Cardiac muscle cell (in vitro differentiated cells and primary cell): ENCODE measurements around the gene REG1B. TPM values are rescaled to one million over a fixed set of nuclear protein-coding genes. Genes with fewer than 3 reads are reported as not detected.
A peak's percentile ranks its signal among the peaks of the same experiment; 100 is the strongest.
"Not testable (repeated sequence)": the region's sequence is repeated elsewhere in the genome, so short reads cannot be mapped to it uniquely, and the experiment has no call there.

Experiments
- DNase-seq, 2 donors: peaks; one replicate each; pipeline versions ENCODE4 v3.0.0 to v3.0.0-alpha.2; 2010 to 2017; ENCODE audit warnings: low read depth in 1 of 2, low spot score in 1 of 2
- H3K27ac ChIP-seq: fragments of 200-600 bp; sonication (generic); 2 replicates; pipeline ENCODE4 v1.5.1; 2016
- H3K27me3 ChIP-seq: fragments of 200-600 bp; sonication (generic); 2 replicates; pipeline ENCODE4 v1.6.0; 2016; ENCODE audit warnings: control low read depth
- H3K36me3 ChIP-seq: fragments of 200-600 bp; sonication (generic); 2 replicates; pipeline ENCODE4 v1.5.1; 2016; ENCODE audit warnings: control low read depth
- H3K4me1 ChIP-seq: fragments of 200-600 bp; sonication (generic); 2 replicates; pipeline ENCODE4 v1.8.1; 2017; ENCODE audit warnings: low read depth, mild to moderate bottlenecking, mixed run types
- H3K4me3 ChIP-seq: fragments of 200-600 bp; sonication (generic); 2 replicates; pipeline ENCODE4 v1.5.1; 2016; ENCODE audit warnings: mild to moderate bottlenecking
- H3K9me3 ChIP-seq: fragments of 200-600 bp; sonication (generic); 2 replicates; pipeline ENCODE4 v1.5.1; 2017; ENCODE audit warnings: low read depth, mild to moderate bottlenecking, control low read depth
- CTCF ChIP-seq: IDR thresholded peaks from 2 replicates; pipeline ENCODE4 v1.5.1; 2012; ENCODE audit warnings: low read depth, mild to moderate bottlenecking, low read length
- polyA plus RNA-seq: library from polyadenylated mRNA; unstranded; fragments of >200 nt; fragmentation: Nextera tagmentation; extraction: Ambion mirVana; gene quantifications from 2 replicates; pipeline ENCODE4 v1.2.1, GENCODE V29; 2016
- total RNA-seq: library from RNA; depleted of rRNA; stranded (reverse); fragments of >200 nt; gene quantifications from 2 replicates; pipeline ENCODE4 v1.2.3, GENCODE V29; 2016

The REG1B gene
- total and polyA plus RNA-seq, 2 experiments from 2014 or later = not detected

GRCh38 chr2:79084495-79085135 lies 3.2 kb downstream of the REG1B start:
- H3K27ac ChIP-seq = no peak overlapping the region
- H3K27me3 ChIP-seq = no peaks in the 10 kb centered on the region
- no peak for TF ChIP-seq CTCF
- H3K4me3 ChIP-seq = no peak overlapping the region
- no peaks in the 10 kb centered on the region for H3K9me3 ChIP-seq
- no peaks in the 10 kb centered on the region for H3K36me3 ChIP-seq
- DNase-seq = no peak
- peaks cover 15% of the 10 kb centered on the region for H3K4me1 ChIP-seq

- Histone ChIP-seq H3K4me3 (no peak overlapping the region), H3K36me3 (no peaks in the 10 kb centered on the region), H3K4me1 (peaks cover 15% of the 10 kb centered on the region), H3K9me3 (no peaks in the 10 kb centered on the region), H3K27me3 (no peaks in the 10 kb centered on the region), H3K27ac (peak overlapping the region; percentile 46)
- no peak for DNase-seq
- no peak for TF ChIP-seq CTCF
Observed at GRCh38 chr2:79083597-79084251, 4.1 kb downstream of the REG1B start.

- Histone ChIP-seq H3K4me1 (peaks cover 15% of the 10 kb centered on the region), H3K9me3 (no peaks in the 10 kb centered on the region), H3K27ac (no peak overlapping the region), H3K4me3 (no peak overlapping the region), H3K36me3 (no peaks in the 10 kb centered on the region), H3K27me3 (no peaks in the 10 kb centered on the region)
- peak in 1 of 2 donors; percentile 87 for DNase-seq
- TF ChIP-seq CTCF = no peak
Observed at GRCh38 chr2:79082987-79083386, 4.8 kb downstream of the REG1B start.

DNA sequence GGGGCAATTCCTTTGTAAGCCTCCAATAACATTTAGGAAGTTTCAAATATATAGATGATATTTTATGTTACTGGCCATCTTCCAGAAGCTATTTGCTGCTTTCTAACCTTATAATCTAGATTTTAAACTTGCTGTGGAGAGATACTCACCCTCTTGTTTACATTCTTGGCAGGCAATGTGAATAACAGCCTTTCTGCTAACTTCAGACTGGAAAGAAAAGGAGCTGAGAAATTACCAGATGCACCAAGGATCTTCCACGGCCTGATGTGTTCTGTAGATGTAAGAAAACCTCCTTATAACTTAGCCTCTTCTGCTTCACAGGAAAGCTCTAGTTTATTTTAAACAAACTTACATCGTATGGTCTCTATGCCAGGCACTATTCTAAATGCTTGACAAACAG lies 16.7 kb downstream of the REG1B start:
- Histone ChIP-seq H3K4me3 (no peak overlapping the region), H3K9me3 (no peaks in the 10 kb centered on the region), H3K27me3 (no peaks in the 10 kb centered on the region), H3K4me1 (no peaks in the 10 kb centered on the region), H3K27ac (no peak overlapping the region), H3K36me3 (no peaks in the 10 kb centered on the region)
- TF ChIP-seq CTCF = no peak
- no peak for DNase-seq

GRCh38 chr2:79065201-79065600 lies 22.6 kb downstream of the REG1B start:
- no peak for DNase-seq
- no peak for TF ChIP-seq CTCF
- H3K4me1 ChIP-seq = no peaks in the 10 kb centered on the region
- no peak overlapping the region for H3K4me3 ChIP-seq
- no peaks in the 10 kb centered on the region for H3K9me3 ChIP-seq
- H3K27me3 ChIP-seq = no peaks in the 10 kb centered on the region
- no peak overlapping the region for H3K27ac ChIP-seq
- no peaks in the 10 kb centered on the region for H3K36me3 ChIP-seq

DNA sequence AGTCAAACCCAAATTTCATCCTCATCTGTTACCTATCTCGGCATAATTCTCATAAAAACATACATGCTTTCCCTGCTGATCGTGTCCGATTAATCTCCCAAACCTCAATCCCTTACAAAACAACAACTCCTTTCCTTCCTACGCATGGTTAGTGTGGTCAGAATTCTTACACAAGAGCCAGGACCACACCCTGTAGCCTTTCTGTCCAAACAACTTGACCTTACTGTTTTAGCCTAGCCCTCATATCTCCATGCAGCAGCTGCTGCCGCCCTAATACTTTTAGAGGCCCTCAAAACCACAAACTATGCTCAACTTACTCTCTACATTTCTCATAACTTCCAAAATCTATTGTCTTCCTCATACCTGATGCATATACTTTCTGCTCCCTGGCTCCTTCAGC lies 33.0 kb downstream of the REG1B start:
- DNase-seq, H3K4me1 ChIP-seq, H3K4me3 ChIP-seq, H3K36me3 ChIP-seq, H3K27me3 ChIP-seq, H3K27ac ChIP-seq, H3K9me3 ChIP-seq: not testable (repeated sequence)

DNA sequence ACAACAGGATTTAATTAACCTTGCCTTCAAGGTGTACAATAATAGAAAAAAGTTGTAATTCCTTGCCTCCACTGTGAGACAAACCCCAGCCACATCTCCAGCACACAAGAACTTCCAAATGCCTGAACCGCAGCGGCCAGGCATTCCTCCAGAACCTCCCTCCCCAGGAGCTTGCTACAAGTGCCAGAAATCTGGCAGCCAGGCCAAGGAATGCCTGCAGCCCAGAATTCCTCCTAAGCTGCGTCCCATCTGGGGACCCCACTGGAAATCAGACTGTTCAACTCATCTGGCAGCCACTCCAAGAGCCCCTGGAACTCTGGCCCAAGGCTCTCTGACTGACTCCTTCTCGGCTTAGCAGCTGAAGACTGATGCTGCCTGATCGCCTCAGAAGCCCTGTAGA lies 34.3 kb downstream of the REG1B start:
- not testable (repeated sequence) for H3K27ac ChIP-seq, H3K27me3 ChIP-seq, H3K4me3 ChIP-seq, H3K4me1 ChIP-seq, H3K9me3 ChIP-seq, DNase-seq, H3K36me3 ChIP-seq
